NB4 (cell line): ENCODE data around the gene ZFPM1.

Experiments used
- MYC ChIP-seq: IDR thresholded peaks from 2 replicates; pipeline ENCODE4 v1.6.1; 2011; ENCODE audit warnings: low read depth, low read length
- POLR2A ChIP-seq: IDR thresholded peaks from 2 replicates; pipeline ENCODE4 v1.6.1; 2011; ENCODE audit warnings: mild to moderate bottlenecking; ENCODE audit not compliant: insufficient read length; ENCODE audit errors: extremely low read depth
- TF ChIP-seq, protein P1 (sequence below): IDR thresholded peaks from one replicate; pipeline ENCODE4 v1.5.1; 2012; ENCODE audit warnings: low read depth, low read length

DNA sequence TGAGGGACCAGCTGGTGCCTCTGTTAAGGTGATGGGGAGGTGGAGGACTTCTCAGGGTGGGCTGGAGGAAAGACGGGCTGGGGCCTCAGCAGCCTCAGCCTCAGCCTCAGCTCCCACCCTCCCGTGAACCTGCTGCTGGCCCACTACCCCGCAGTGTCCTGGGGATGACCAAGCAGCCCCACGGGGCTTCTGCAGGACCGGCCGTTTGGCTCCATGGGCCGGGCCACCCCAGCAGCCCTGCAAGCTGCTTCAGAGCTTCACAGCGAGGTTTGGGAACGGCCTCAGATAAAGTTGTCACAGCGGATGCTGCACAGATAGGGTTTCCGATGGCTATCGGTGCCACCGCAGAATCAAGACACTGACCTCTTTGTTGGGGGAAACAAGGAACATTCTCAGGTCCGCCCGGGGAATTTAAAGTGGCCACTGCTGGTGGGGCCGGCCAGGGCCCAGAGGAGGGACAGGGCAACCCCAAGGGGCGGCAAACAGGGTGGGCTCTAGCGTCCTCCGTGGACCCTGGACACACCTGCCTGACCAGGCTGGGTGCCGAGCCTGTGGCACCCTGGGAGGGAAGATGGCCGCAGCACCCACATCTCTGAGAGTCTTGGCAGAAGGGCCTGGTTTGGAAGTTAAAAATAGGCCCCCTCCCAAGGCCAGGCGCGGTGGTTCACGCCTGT lies 69.3 kb downstream of the ZFPM1 start:
- TF ChIP-seq POLR2A (no peak), MYC (no peak)
- TF ChIP-seq, protein P1, sequence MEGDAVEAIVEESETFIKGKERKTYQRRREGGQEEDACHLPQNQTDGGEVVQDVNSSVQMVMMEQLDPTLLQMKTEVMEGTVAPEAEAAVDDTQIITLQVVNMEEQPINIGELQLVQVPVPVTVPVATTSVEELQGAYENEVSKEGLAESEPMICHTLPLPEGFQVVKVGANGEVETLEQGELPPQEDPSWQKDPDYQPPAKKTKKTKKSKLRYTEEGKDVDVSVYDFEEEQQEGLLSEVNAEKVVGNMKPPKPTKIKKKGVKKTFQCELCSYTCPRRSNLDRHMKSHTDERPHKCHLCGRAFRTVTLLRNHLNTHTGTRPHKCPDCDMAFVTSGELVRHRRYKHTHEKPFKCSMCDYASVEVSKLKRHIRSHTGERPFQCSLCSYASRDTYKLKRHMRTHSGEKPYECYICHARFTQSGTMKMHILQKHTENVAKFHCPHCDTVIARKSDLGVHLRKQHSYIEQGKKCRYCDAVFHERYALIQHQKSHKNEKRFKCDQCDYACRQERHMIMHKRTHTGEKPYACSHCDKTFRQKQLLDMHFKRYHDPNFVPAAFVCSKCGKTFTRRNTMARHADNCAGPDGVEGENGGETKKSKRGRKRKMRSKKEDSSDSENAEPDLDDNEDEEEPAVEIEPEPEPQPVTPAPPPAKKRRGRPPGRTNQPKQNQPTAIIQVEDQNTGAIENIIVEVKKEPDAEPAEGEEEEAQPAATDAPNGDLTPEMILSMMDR, result no peak
